Fibroblast of skin of left quadriceps (primary cell): ENCODE data around the gene MGA.

Experiments
- DNase-seq, 2 experiments: peaks; one replicate each; pipeline ENCODE4 v3.0.0-alpha.2; 2013; ENCODE audit warnings: low read depth in 2 of 2

Gene MGA

GRCh38 chr15:41782371-41783282, 122.4 kb downstream of the MGA start:
- DNase-seq: no peak

- no peak for DNase-seq
Measured at GRCh38 chr15:41783296-41783695, 123.1 kb downstream of the MGA start.

- DNase-seq: no peak
Measured at GRCh38 chr15:41788262-41788661, 128.1 kb downstream of the MGA start.

GRCh38 chr15:41789236-41789635, 129.0 kb downstream of the MGA start:
- no peak for DNase-seq

- no peak for DNase-seq
Measured at GRCh38 chr15:41789662-41790061, 129.5 kb downstream of the MGA start.

- DNase-seq: no peak
Measured at GRCh38 chr15:41790169-41790568, 130.0 kb downstream of the MGA start.

GRCh38 chr15:41790756-41791546, 130.7 kb downstream of the MGA start:
- DNase-seq: no peak

- DNase-seq: no peak
Measured at GRCh38 chr15:41791547-41791937, 131.3 kb downstream of the MGA start.

- no peak for DNase-seq
Measured at GRCh38 chr15:41792000-41792637, 131.9 kb downstream of the MGA start.

- DNase-seq: no peak
Measured at GRCh38 chr15:41794081-41794480, 133.9 kb downstream of the MGA start.

- DNase-seq: peak; percentile 90 to 91
Measured at GRCh38 chr15:41795996-41796856, 136.0 kb downstream of the MGA start.

GRCh38 chr15:41797201-41797944, 137.2 kb downstream of the MGA start:
- DNase-seq: no peak

GRCh38 chr15:41798607-41799487, 138.6 kb downstream of the MGA start:
- no peak for DNase-seq

- no peak for DNase-seq
Measured at GRCh38 chr15:41799488-41799805, 139.2 kb downstream of the MGA start.

- DNase-seq: no peak
Measured at GRCh38 chr15:41801185-41801584, 141.0 kb downstream of the MGA start.

GRCh38 chr15:41801850-41802455, 141.7 kb downstream of the MGA start:
- no peak for DNase-seq

GRCh38 chr15:41804361-41804760, 144.2 kb downstream of the MGA start:
- DNase-seq: no peak

- DNase-seq: no peak
Measured at GRCh38 chr15:41804916-41805666, 144.9 kb downstream of the MGA start.

- no peak for DNase-seq
Measured at GRCh38 chr15:41805711-41806110, 145.5 kb downstream of the MGA start.
